Loucy (cell line): ENCODE measurements around the gene PHRF1.

Source experiments
- EZH2phosphoT487 ChIP-seq: fragments of 200-600 bp; IDR thresholded peaks from 2 replicates; pipeline ENCODE4 v1.6.1; 2018; ENCODE audit warnings: antibody characterized with exemption, mild to moderate bottlenecking, moderate library complexity, borderline replicate concordance
- TF ChIP-seq, protein P1 (sequence below): fragments of 200-600 bp; sonication (generic); conservative IDR thresholded peaks from 2 replicates; pipeline ENCODE4 v1.5.1; 2014; ENCODE audit warnings: mild to moderate bottlenecking, antibody characterized with exemption, low read length

DNA sequence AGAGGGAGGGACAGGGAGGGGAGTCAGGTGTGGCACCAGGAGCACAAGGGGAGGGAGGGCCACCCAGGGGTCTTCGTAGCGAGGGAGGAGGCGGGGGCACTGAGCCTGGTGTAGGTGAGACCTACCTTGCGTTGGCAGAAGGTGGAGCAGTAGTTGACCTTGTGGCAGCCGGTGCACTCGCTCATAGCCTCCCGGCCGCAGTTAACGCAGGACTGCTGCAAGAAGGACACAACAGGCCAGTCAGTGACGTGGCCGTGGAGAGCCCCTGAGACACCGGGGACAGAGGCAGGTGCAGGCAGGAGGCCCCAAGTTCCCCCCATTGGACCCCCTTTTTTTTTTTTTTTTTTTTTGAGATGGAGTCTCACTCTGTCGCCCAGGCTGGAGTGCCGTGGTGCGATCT, 77.6 kb downstream of the PHRF1 start:
- TF ChIP-seq, protein P1, sequence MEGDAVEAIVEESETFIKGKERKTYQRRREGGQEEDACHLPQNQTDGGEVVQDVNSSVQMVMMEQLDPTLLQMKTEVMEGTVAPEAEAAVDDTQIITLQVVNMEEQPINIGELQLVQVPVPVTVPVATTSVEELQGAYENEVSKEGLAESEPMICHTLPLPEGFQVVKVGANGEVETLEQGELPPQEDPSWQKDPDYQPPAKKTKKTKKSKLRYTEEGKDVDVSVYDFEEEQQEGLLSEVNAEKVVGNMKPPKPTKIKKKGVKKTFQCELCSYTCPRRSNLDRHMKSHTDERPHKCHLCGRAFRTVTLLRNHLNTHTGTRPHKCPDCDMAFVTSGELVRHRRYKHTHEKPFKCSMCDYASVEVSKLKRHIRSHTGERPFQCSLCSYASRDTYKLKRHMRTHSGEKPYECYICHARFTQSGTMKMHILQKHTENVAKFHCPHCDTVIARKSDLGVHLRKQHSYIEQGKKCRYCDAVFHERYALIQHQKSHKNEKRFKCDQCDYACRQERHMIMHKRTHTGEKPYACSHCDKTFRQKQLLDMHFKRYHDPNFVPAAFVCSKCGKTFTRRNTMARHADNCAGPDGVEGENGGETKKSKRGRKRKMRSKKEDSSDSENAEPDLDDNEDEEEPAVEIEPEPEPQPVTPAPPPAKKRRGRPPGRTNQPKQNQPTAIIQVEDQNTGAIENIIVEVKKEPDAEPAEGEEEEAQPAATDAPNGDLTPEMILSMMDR, result no peak
- no peak for TF ChIP-seq EZH2phosphoT487
